ENCODE measurements around the gene SH3D21. TPM values are rescaled to one million over a fixed set of nuclear protein-coding genes. Genes with fewer than 3 reads are reported as not detected.

The SH3D21 gene
- total RNA-seq, 4 donors from 2014 or later = 0.63 to 3.1 (median 1.4) TPM

GRCh38 chr1:36354486-36354885 lies 48.3 kb downstream of the SH3D21 start:
- no peak for TF ChIP-seq CTCF (IDR thresholded peaks at IDR 0.05)
- ATAC-seq (ENCODE audit: low FRiP score) = no peak
- no peak for DNase-seq (ENCODE audit: low spot score)

- ATAC-seq (ENCODE audit: low FRiP score) (no peak), DNase-seq (ENCODE audit: low spot score) (no peak)
- no peak for TF ChIP-seq CTCF (IDR thresholded peaks at IDR 0.05)
These were observed 49.6 kb downstream of the SH3D21 start for GRCh38 chr1:36355811-36356210.

- TF ChIP-seq CTCF (IDR thresholded peaks at IDR 0.05) = no peak
- DNase-seq (ENCODE audit: low spot score) (no peak), ATAC-seq (ENCODE audit: low FRiP score) (no peak)
These were observed 52.4 kb downstream of the SH3D21 start for GRCh38 chr1:36358514-36359084.

- DNase-seq (ENCODE audit: low spot score) (no peak), ATAC-seq (ENCODE audit: low FRiP score) (no peak)
These were observed 53.2 kb downstream of the SH3D21 start for GRCh38 chr1:36359383-36359782.

GRCh38 chr1:36359911-36360550 lies 53.9 kb downstream of the SH3D21 start:
- ATAC-seq (ENCODE audit: low FRiP score) (no peak), DNase-seq (ENCODE audit: low spot score) (no peak)
- no peak for TF ChIP-seq CTCF (IDR thresholded peaks at IDR 0.05)

More at GRCh38 chr1:36359383-36359782, 53.2 kb downstream of the SH3D21 start:
- no peak for TF ChIP-seq CTCF (IDR thresholded peaks at IDR 0.05)

GRCh38 chr1:36365381-36365780 lies 59.2 kb downstream of the SH3D21 start:
- DNase-seq (ENCODE audit: low spot score) (no peak), ATAC-seq (ENCODE audit: low FRiP score) (no peak)
- TF ChIP-seq CTCF (IDR thresholded peaks at IDR 0.05) = no peak

GRCh38 chr1:36366091-36366661 lies 60.0 kb downstream of the SH3D21 start:
- peak; percentile 26 for ATAC-seq (ENCODE audit: low FRiP score)
- TF ChIP-seq CTCF (IDR thresholded peaks at IDR 0.05) = no peak

More at GRCh38 chr1:36366091-36366661, 60.0 kb downstream of the SH3D21 start:
- DNase-seq (ENCODE audit: low spot score) = no peak

All from omental fat pad (tissue), 4 donors.